K562 (cell line): ENCODE results near the gene MSH2. TPM values are rescaled to one million over a fixed set of nuclear protein-coding genes. Genes with fewer than 3 reads are reported as not detected.

Source experiments
- CHD7 ChIP-seq: fragments of 200-600 bp; sonication (generic); IDR thresholded peaks from one replicate; pipeline ENCODE4 v1.6.1; 2012; ENCODE audit warnings: mild to moderate bottlenecking, low read depth, low read length, inconsistent platforms
- polyA plus RNA-seq, 8 experiments: library from polyadenylated mRNA; depleted of rRNA in 4 of 8; stranded (reverse) in 5 of 8; unstranded in 3 of 8; fragments of >200 nt; fragmentation: Nextera tagmentation in 2 of 8; fragmentation: Illumina TruSeq in 1 of 8; extraction: Ambion mirVana in 2 of 8; extraction: Trizol in 1 of 8; gene quantifications; 2 replicates each; pipeline versions ENCODE4 v1.2.1 to v1.2.3, GENCODE V29; 2011 to 2014; ENCODE audit warnings: inconsistent platforms in 1 of 8, missing spikeins in 1 of 8
- total RNA-seq, 7 experiments: library from RNA; depleted of rRNA in 6 of 7; stranded (reverse); fragments of >200 nt in 6 of 7; fragmentation: Illumina TruSeq in 2 of 7; extraction: Trizol in 2 of 7; gene quantifications; 2 replicates each; pipeline versions ENCODE4 v1.2.1 to v1.2.3, GENCODE V29; 2011 to 2021; ENCODE audit warnings: low replicate concordance in 1 of 7

Gene MSH2
- total and polyA plus RNA-seq, 9 of the 15 experiments (the other 6 are each of a cell fraction or from before 2014, with no cell fraction given) = 51.8 to 139 (median 113) TPM

DNA sequence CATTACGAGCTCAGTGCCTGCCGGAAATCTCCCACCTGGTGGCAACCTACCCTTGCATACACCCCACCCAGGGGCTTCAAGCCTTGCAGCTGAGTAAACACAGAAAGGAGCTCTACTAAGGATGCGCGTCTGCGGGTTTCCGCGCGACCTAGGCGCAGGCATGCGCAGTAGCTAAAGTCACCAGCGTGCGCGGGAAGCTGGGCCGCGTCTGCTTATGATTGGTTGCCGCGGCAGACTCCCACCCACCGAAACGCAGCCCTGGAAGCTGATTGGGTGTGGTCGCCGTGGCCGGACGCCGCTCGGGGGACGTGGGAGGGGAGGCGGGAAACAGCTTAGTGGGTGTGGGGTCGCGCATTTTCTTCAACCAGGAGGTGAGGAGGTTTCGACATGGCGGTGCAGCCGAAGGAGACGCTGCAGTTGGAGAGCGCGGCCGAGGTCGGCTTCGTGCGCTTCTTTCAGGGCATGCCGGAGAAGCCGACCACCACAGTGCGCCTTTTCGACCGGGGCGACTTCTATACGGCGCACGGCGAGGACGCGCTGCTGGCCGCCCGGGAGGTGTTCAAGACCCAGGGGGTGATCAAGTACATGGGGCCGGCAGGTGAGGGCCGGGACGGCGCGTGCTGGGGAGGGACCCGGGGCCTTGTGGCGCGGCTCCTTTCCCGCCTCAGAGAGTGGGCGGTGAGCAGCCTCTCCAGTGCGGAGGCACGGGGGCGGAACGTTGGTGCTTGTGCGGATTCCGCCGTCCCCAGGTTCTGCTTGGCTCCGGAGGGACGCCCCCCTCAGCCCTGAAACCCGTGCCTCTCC, at the start of gene MSH2 (continued):
- no peak for TF ChIP-seq CHD7
